Fibroblast of lung (primary cell): ENCODE data around the gene GNG12. TPM values are rescaled to one million over a fixed set of nuclear protein-coding genes. Genes with fewer than 3 reads are reported as not detected.

Experiments
- DNase-seq, 2 donors: peaks; one replicate each; pipeline versions ENCODE4 v3.0.0 to v3.0.0-alpha.2; 2010; ENCODE audit warnings: low read depth in 2 of 2
- H2AFZ ChIP-seq: 2 replicates; pipeline ENCODE4 v1.5.1; 2012; ENCODE audit warnings: low read length, control low read depth, inconsistent platforms
- H3K27ac ChIP-seq: 2 replicates; pipeline ENCODE4 v1.5.1; 2011; ENCODE audit warnings: low read length, control low read depth; ENCODE audit not compliant: insufficient read depth
- H3K27me3 ChIP-seq: 2 replicates; pipeline ENCODE4 v1.5.1; 2011; ENCODE audit warnings: mild to moderate bottlenecking, low read length; ENCODE audit not compliant: control insufficient read depth, insufficient read depth
- H3K36me3 ChIP-seq: 2 replicates; pipeline ENCODE4 v1.5.1; 2011; ENCODE audit warnings: low read length; ENCODE audit not compliant: control insufficient read depth, insufficient read depth
- H3K4me1 ChIP-seq: 2 replicates; pipeline ENCODE4 v1.5.1; 2011; ENCODE audit warnings: low read length; ENCODE audit not compliant: control insufficient read depth, insufficient read depth; ENCODE audit errors: extremely low read depth
- H3K4me2 ChIP-seq: 2 replicates; pipeline ENCODE4 v1.5.1; 2011; ENCODE audit warnings: low read length, control low read depth; ENCODE audit not compliant: insufficient read depth; ENCODE audit errors: extremely low read depth
- H3K4me3 ChIP-seq, 4 experiments: fragments of 200-600 bp in 1 of 4; sonication (generic) in 1 of 4; replicated peaks in 1 of 4; 2 replicates each; pipeline ENCODE4 v1.5.1; 2011 to 2016; ENCODE audit warnings: low read length in 4 of 4, low read depth in 3 of 4, mild to moderate bottlenecking in 3 of 4, control low read depth in 2 of 4, inconsistent platforms in 1 of 4, mixed read lengths in 1 of 4; ENCODE audit not compliant: insufficient read depth in 1 of 4; ENCODE audit errors: control extremely low read depth in 1 of 4
- H3K79me2 ChIP-seq: 2 replicates; pipeline ENCODE4 v1.5.1; 2012; ENCODE audit warnings: mild to moderate bottlenecking, low read length, inconsistent platforms; ENCODE audit not compliant: control insufficient read depth, insufficient read depth
- H3K9ac ChIP-seq: 2 replicates; pipeline ENCODE4 v1.5.1; 2011; ENCODE audit warnings: mild to moderate bottlenecking, low read length, control low read depth; ENCODE audit not compliant: insufficient read depth
- H3K9me3 ChIP-seq: 2 replicates; pipeline ENCODE4 v1.5.1; 2012; ENCODE audit warnings: low read depth, low read length; ENCODE audit not compliant: control insufficient read depth, insufficient read depth
- H4K20me1 ChIP-seq: 2 replicates; pipeline ENCODE4 v1.5.1; 2011; ENCODE audit warnings: low read length; ENCODE audit not compliant: control insufficient read depth, insufficient read depth; ENCODE audit errors: extremely low read depth
- EZH2 ChIP-seq: IDR thresholded peaks from 2 replicates; pipeline ENCODE4 v1.5.1; 2012; ENCODE audit warnings: low read length, control low read depth, mild to moderate bottlenecking; ENCODE audit errors: missing control alignments
- polyA plus RNA-seq, 2 donors: library from polyadenylated mRNA; depleted of rRNA in 1 of 2; stranded (reverse) in 1 of 2; unstranded in 1 of 2; fragments of >200 nt; gene quantifications; 2 replicates each; pipeline ENCODE4 v1.2.1, GENCODE V29; 2011 to 2012; ENCODE audit warnings: missing spikeins in 1 of 2
- total RNA-seq: library from RNA; depleted of rRNA; stranded (reverse); fragments of >200 nt; gene quantifications from 2 replicates; pipeline ENCODE4 v1.2.1, GENCODE V29; 2014
- TF ChIP-seq, protein P1 (sequence below), 2 donors: IDR thresholded peaks in 1 of 2; conservative IDR thresholded peaks in 1 of 2; 1 replicate in 1 of 2; 2 replicates in 1 of 2; pipeline ENCODE4 v1.5.1; 2011 to 2012; ENCODE audit warnings: low read length in 2 of 2, control low read depth in 1 of 2, inconsistent platforms in 1 of 2, low read depth in 1 of 2, mild to moderate bottlenecking in 1 of 2

The GNG12 gene
- total and polyA plus RNA-seq, 2 donors (not counting 1 experiment from before 2014, with no cell fraction given) = 127 to 241 TPM

DNA sequence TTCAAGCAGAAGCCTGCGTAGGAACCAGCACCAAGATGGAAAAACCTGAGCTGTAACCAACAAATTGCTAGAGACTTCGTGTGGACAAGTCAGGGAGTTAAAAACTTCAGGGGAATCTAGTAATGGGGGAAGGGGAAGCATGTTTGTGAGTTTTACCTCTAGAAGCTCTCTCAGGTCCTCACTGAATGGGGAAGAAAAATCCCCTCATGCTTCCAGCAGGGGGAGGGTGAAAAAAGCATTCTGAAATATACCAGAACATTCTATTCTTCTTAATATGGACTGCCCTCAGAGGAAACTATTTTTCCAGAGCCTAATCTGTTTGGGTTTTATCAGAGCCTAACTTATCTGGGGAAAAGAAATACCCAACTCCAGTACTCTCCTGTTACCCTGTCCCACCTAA lies 28.6 kb downstream of the GNG12 start:
- no peaks in the 10 kb centered on the region for H3K36me3 ChIP-seq
- peaks cover 83% of the 10 kb centered on the region for H3K79me2 ChIP-seq
- no peak overlapping the region for H3K9ac ChIP-seq
- H3K4me3 ChIP-seq = no peak overlapping the region
- H4K20me1 ChIP-seq = no peaks in the 10 kb centered on the region
- peaks cover 11% of the 10 kb centered on the region for H3K4me1 ChIP-seq
- H3K9me3 ChIP-seq = no peaks in the 10 kb centered on the region
- TF ChIP-seq, protein P1, sequence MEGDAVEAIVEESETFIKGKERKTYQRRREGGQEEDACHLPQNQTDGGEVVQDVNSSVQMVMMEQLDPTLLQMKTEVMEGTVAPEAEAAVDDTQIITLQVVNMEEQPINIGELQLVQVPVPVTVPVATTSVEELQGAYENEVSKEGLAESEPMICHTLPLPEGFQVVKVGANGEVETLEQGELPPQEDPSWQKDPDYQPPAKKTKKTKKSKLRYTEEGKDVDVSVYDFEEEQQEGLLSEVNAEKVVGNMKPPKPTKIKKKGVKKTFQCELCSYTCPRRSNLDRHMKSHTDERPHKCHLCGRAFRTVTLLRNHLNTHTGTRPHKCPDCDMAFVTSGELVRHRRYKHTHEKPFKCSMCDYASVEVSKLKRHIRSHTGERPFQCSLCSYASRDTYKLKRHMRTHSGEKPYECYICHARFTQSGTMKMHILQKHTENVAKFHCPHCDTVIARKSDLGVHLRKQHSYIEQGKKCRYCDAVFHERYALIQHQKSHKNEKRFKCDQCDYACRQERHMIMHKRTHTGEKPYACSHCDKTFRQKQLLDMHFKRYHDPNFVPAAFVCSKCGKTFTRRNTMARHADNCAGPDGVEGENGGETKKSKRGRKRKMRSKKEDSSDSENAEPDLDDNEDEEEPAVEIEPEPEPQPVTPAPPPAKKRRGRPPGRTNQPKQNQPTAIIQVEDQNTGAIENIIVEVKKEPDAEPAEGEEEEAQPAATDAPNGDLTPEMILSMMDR (conservative IDR thresholded peaks at IDR 0.05 in 1 of 2, IDR thresholded peaks at IDR 0.05 in 1 of 2; ENCODE audit: low read depth in 1 of 2, low read length in 2 of 2) = no peak
- no peak for TF ChIP-seq EZH2
- H2AFZ ChIP-seq = no peak overlapping the region
- DNase-seq = no peak
- no peak overlapping the region for H3K27ac ChIP-seq
- no peak overlapping the region for H3K4me2 ChIP-seq
- H3K27me3 ChIP-seq = no peaks in the 10 kb centered on the region

DNA sequence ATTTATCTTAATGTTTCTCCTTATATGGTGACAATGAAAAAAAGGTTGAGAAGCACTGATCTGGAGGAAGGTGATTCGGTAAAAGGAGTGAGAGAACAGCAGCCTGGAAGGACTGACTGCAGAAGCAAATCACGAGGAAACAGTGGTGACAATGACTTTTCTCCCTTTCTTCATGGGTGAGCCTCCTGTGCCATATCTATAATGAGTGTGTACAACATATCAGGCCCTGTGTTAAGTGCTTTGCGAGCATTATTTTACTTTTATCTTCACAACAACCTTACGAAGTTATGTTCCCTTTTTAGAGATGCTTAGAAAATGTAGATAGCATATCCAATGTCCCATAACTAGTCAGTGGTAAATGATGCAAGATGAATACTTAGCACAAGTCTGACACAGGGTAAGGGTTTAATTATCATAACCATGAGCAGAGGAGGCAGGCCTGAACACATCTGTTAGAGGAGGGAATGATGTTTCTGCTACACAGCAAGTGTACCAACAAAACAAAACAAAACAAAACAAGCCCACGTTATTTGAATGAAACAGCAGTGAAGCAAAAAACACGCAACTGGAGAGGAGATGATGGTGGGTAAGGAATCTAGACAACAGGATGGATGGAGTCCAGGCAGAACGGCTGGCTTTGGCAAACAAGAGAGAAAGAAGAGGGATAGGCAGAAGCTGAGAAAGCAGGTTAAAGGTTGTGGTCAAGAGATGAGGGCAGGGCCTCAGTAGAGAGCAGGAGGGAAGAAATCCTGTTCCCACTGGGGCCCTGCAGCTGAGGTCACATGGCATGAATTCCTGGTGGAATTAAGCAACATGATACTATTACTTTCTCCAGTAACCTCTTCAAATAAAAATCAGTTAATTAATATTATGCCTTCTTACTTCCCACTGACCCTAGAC lies 29.6 kb downstream of the GNG12 start:
- H3K9ac ChIP-seq = no peak overlapping the region
- no peak overlapping the region for H3K4me3 ChIP-seq
- DNase-seq = peak in 1 of 2 donors; percentile 74
- TF ChIP-seq, protein P1 (conservative IDR thresholded peaks at IDR 0.05 in 1 of 2, IDR thresholded peaks at IDR 0.05 in 1 of 2; ENCODE audit: low read depth in 1 of 2, low read length in 2 of 2) = no peak
- no peak for TF ChIP-seq EZH2
- no peaks in the 10 kb centered on the region for H3K9me3 ChIP-seq
- peak overlapping the region; percentile 30 for H3K4me2 ChIP-seq
- H3K4me1 ChIP-seq = peaks cover 11% of the 10 kb centered on the region
- H3K27me3 ChIP-seq = no peaks in the 10 kb centered on the region
- H3K27ac ChIP-seq = no peak overlapping the region
- no peaks in the 10 kb centered on the region for H3K36me3 ChIP-seq
- H4K20me1 ChIP-seq = no peaks in the 10 kb centered on the region
- no peak overlapping the region for H2AFZ ChIP-seq
- H3K79me2 ChIP-seq = peaks cover 77% of the 10 kb centered on the region

DNA sequence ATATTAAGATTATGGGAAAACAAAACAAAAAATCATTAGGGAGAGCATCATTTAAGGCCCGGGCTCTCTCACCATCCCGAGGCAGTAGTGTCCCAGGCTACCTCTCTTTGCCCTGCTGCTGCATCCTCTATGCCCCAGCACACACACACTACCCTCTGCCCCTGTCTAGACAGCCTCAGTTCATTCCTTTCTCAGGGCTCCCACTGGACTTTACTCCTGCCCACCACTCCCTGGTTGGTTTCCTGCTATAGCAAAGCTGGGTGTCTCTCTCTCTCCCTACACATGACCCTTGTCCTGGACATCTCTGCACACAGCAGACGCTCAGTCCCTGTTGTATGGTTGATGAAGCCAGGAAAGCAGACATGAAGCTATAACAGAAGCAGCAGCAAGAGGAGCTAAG lies 30.7 kb downstream of the GNG12 start:
- Histone ChIP-seq H2AFZ (no peak overlapping the region), H3K9ac (no peak overlapping the region), H3K9me3 (no peaks in the 10 kb centered on the region), H4K20me1 (no peaks in the 10 kb centered on the region), H3K79me2 (peaks cover 76% of the 10 kb centered on the region), H3K36me3 (no peaks in the 10 kb centered on the region), H3K4me1 (peaks cover 11% of the 10 kb centered on the region), H3K4me3 (no peak overlapping the region), H3K27ac (no peak overlapping the region), H3K4me2 (no peak overlapping the region), H3K27me3 (no peaks in the 10 kb centered on the region)
- TF ChIP-seq, protein P1 (conservative IDR thresholded peaks at IDR 0.05 in 1 of 2, IDR thresholded peaks at IDR 0.05 in 1 of 2; ENCODE audit: low read depth in 1 of 2, low read length in 2 of 2) = no peak
- TF ChIP-seq EZH2 = no peak
- no peak for DNase-seq
